Left ventricle myocardium inferior (tissue), 1 donor: Measurements from ENCODE around the gene REPS2. TPM values are rescaled to one million over a fixed set of nuclear protein-coding genes. Genes with fewer than 3 reads are reported as not detected.

Source experiments
- DNase-seq: peaks from one replicate; pipeline ENCODE4 v3.0.0-alpha.2; 2020
- H3K27ac ChIP-seq: fragments of 200-600 bp; replicated peaks from 2 replicates; pipeline ENCODE4 v1.8.0; 2021
- H3K27me3 ChIP-seq: fragments of 200-600 bp; 2 replicates; pipeline ENCODE4 v1.8.0; 2021; ENCODE audit warnings: low read depth
- H3K36me3 ChIP-seq: fragments of 200-600 bp; 2 replicates; pipeline ENCODE4 v1.8.0; 2021
- H3K4me1 ChIP-seq: fragments of 200-600 bp; 2 replicates; pipeline ENCODE4 v1.8.0; 2021
- H3K4me3 ChIP-seq: fragments of 200-600 bp; 2 replicates; pipeline ENCODE4 v1.8.0; 2021; ENCODE audit warnings: mild to moderate bottlenecking, moderate library complexity
- H3K9me3 ChIP-seq: fragments of 200-600 bp; replicated peaks from 2 replicates; pipeline ENCODE4 v1.8.0; 2021
- CTCF ChIP-seq: fragments of 200-600 bp; IDR thresholded peaks from 2 replicates; pipeline ENCODE4 v1.8.0; 2021; ENCODE audit warnings: antibody characterized with exemption, mild to moderate bottlenecking, borderline replicate concordance
- intact Hi-C: fragments of 100-400 bp; cut with micrococcal nuclease; formaldehyde crosslinking; loops from one replicate; pipeline ENCODE4 v1.11.0; 2022
- total RNA-seq: library from RNA; stranded (reverse); fragmentation: NEBNext Ultra II Directional; extraction: Animal tissue kit (Norgen Biotek cat#: 25700); gene quantifications from one replicate; pipeline ENCODE4 v1.2.1, GENCODE V29; 2021
- donor health status: DM: no; HTN: yes; CAD: no; lungs with severe emphysema.

REPS2 gene
- total RNA-seq, 1 donor from 2014 or later = 7.6 TPM

- no peaks in the 10 kb centered on the region for H3K27me3 ChIP-seq
- intact Hi-C loops = no loop called here
- no peak overlapping the region for H3K27ac ChIP-seq
- no peak for TF ChIP-seq CTCF
- no peak for DNase-seq
- no peaks in the 10 kb centered on the region for H3K4me1 ChIP-seq
- H3K9me3 ChIP-seq = no peaks in the 10 kb centered on the region
- H3K36me3 ChIP-seq = no peaks in the 10 kb centered on the region
- H3K4me3 ChIP-seq = no peak overlapping the region
Measured at GRCh38 chrX:17170973-17171372, 224.5 kb downstream of the REPS2 start.

GRCh38 chrX:17174671-17175070 is 228.2 kb downstream of the REPS2 start:
- TF ChIP-seq CTCF = no peak
- Histone ChIP-seq H3K36me3 (no peaks in the 10 kb centered on the region), H3K9me3 (no peaks in the 10 kb centered on the region), H3K4me3 (no peak overlapping the region), H3K27me3 (no peaks in the 10 kb centered on the region), H3K4me1 (no peaks in the 10 kb centered on the region), H3K27ac (no peak overlapping the region)
- intact Hi-C loops = no loop called here
- DNase-seq = peak; percentile 59

GRCh38 chrX:17182317-17182716 is 235.9 kb downstream of the REPS2 start:
- Histone ChIP-seq H3K4me3 (no peak overlapping the region), H3K36me3 (no peaks in the 10 kb centered on the region), H3K9me3 (no peaks in the 10 kb centered on the region), H3K27ac (no peak overlapping the region), H3K27me3 (no peaks in the 10 kb centered on the region), H3K4me1 (no peaks in the 10 kb centered on the region)
- intact Hi-C loops = no loop called here
- TF ChIP-seq CTCF = no peak
- no peak for DNase-seq

- no peaks in the 10 kb centered on the region for H3K4me1 ChIP-seq
- intact Hi-C loops = no loop called here
- no peaks in the 10 kb centered on the region for H3K9me3 ChIP-seq
- H3K27ac ChIP-seq = no peak overlapping the region
- no peak overlapping the region for H3K4me3 ChIP-seq
- no peak for TF ChIP-seq CTCF
- H3K27me3 ChIP-seq = no peaks in the 10 kb centered on the region
- H3K36me3 ChIP-seq = no peaks in the 10 kb centered on the region
- DNase-seq = no peak
Measured at GRCh38 chrX:17183566-17183965, 237.1 kb downstream of the REPS2 start.

GRCh38 chrX:17185431-17185830 is 239.0 kb downstream of the REPS2 start:
- Histone ChIP-seq H3K9me3 (no peaks in the 10 kb centered on the region), H3K36me3 (no peaks in the 10 kb centered on the region), H3K4me3 (no peak overlapping the region), H3K27me3 (no peaks in the 10 kb centered on the region), H3K4me1 (no peaks in the 10 kb centered on the region), H3K27ac (no peak overlapping the region)
- TF ChIP-seq CTCF = no peak
- intact Hi-C loops = no loop called here
- no peak for DNase-seq

GRCh38 chrX:17187136-17187756 is 240.8 kb downstream of the REPS2 start:
- intact Hi-C loops = no loop called here
- DNase-seq = no peak
- no peaks in the 10 kb centered on the region for H3K4me1 ChIP-seq
- no peaks in the 10 kb centered on the region for H3K36me3 ChIP-seq
- no peaks in the 10 kb centered on the region for H3K27me3 ChIP-seq
- H3K27ac ChIP-seq = no peak overlapping the region
- H3K9me3 ChIP-seq = no peaks in the 10 kb centered on the region
- H3K4me3 ChIP-seq = no peak overlapping the region
- no peak for TF ChIP-seq CTCF
